GM23338 (cell line): ENCODE results near the gene TMEM135. TPM values are rescaled to one million over a fixed set of nuclear protein-coding genes. Genes with fewer than 3 reads are reported as not detected.

ENCODE experiments used
- ATAC-seq: fragments of 200-7000 bp; cut with Tn5 transposase; 3 replicates; pipeline ENCODE4 v1.9.1; 2020
- DNase-seq: peaks from one replicate; pipeline ENCODE4 v3.0.0-alpha.2; 2015; ENCODE audit warnings: low spot score
- H2AFZ ChIP-seq: fragments of 200-600 bp; sonication (generic); 2 replicates; pipeline ENCODE4 v1.8.0; 2016; ENCODE audit warnings: antibody characterized with exemption, mild to moderate bottlenecking, moderate library complexity
- H3F3A ChIP-seq: fragments of 200-600 bp; sonication (generic); replicated peaks from 2 replicates; pipeline ENCODE4 v1.8.0; 2017; ENCODE audit warnings: antibody characterized with exemption, mixed run types, low read depth
- H3K27ac ChIP-seq: fragments of 200-600 bp; sonication (generic); 2 replicates; pipeline ENCODE4 v1.6.1; 2016; ENCODE audit warnings: low read depth
- H3K27me3 ChIP-seq: fragments of 200-600 bp; sonication (generic); 2 replicates; pipeline ENCODE4 v1.8.0; 2016; ENCODE audit warnings: mild to moderate bottlenecking, mixed run types, moderate library complexity; ENCODE audit not compliant: insufficient read depth
- H3K36me3 ChIP-seq: fragments of 200-600 bp; sonication (generic); 2 replicates; pipeline ENCODE4 v1.8.0; 2016; ENCODE audit warnings: mild to moderate bottlenecking; ENCODE audit not compliant: insufficient read depth
- H3K4me1 ChIP-seq: fragments of 200-600 bp; sonication (generic); 2 replicates; pipeline ENCODE4 v1.8.0; 2016; ENCODE audit warnings: mild to moderate bottlenecking, moderate library complexity; ENCODE audit not compliant: insufficient read depth
- H3K4me2 ChIP-seq: fragments of 200-600 bp; sonication (generic); 2 replicates; pipeline ENCODE4 v1.7.1; 2017; ENCODE audit warnings: mixed run types
- H3K4me3 ChIP-seq: fragments of 200-600 bp; sonication (generic); 2 replicates; pipeline ENCODE4 v1.6.1; 2016; ENCODE audit warnings: mixed run types
- H3K79me2 ChIP-seq: fragments of 200-600 bp; sonication (generic); replicated peaks from 2 replicates; pipeline ENCODE4 v1.8.0; 2017; ENCODE audit warnings: mild to moderate bottlenecking; ENCODE audit not compliant: insufficient read depth
- H3K9me2 ChIP-seq: fragments of 200-600 bp; sonication (generic); 2 replicates; pipeline ENCODE4 v1.8.0; 2017; ENCODE audit not compliant: insufficient read depth
- H4K20me1 ChIP-seq: fragments of 200-600 bp; sonication (generic); replicated peaks from 2 replicates; pipeline ENCODE4 v1.8.0; 2017; ENCODE audit warnings: mild to moderate bottlenecking; ENCODE audit not compliant: insufficient read depth
- H3K27ac Mint-ChIP-seq: 2 replicates; pipeline ENCODE4 v1.8.0; 2020; ENCODE audit warnings: inconsistent platforms, mild to moderate bottlenecking, moderate library complexity, mixed read lengths
- H3K27me3 Mint-ChIP-seq: 3 replicates; pipeline ENCODE4 v1.8.0; 2022; ENCODE audit warnings: low read depth, mild to moderate bottlenecking, moderate library complexity, mixed read lengths, inconsistent platforms; ENCODE audit not compliant: insufficient read depth, poor library complexity
- H3K36me3 Mint-ChIP-seq: 3 replicates; pipeline ENCODE4 v1.8.0; 2021; ENCODE audit warnings: low read depth, mild to moderate bottlenecking, inconsistent platforms, moderate library complexity, mixed read lengths
- H3K4me1 Mint-ChIP-seq: 3 replicates; pipeline ENCODE4 v1.8.0; 2020; ENCODE audit warnings: mild to moderate bottlenecking, inconsistent platforms, mixed read lengths
- H3K4me3 Mint-ChIP-seq: 3 replicates; pipeline ENCODE4 v1.8.0; 2021; ENCODE audit warnings: moderate library complexity, mild to moderate bottlenecking, inconsistent platforms, mixed read lengths
- H3K9me3 Mint-ChIP-seq: 3 replicates; pipeline ENCODE4 v1.8.0; 2020; ENCODE audit warnings: moderate library complexity, mild to moderate bottlenecking, inconsistent platforms, mixed read lengths
- CREB1 ChIP-seq: fragments of 250-450 bp; sonication (Bioruptor Pico); IDR thresholded peaks from 2 replicates; pipeline ENCODE4 v1.5.0; 2020; ENCODE audit warnings: low read depth, mild to moderate bottlenecking, moderate library complexity
- EZH2 ChIP-seq: fragments of 200-600 bp; sonication (generic); IDR thresholded peaks from one replicate; pipeline ENCODE4 v1.8.0; 2017; ENCODE audit warnings: antibody characterized with exemption, mild to moderate bottlenecking, low read depth; ENCODE audit not compliant: unreplicated experiment
- EZH2phosphoT487 ChIP-seq: fragments of 200-600 bp; sonication (generic); IDR thresholded peaks from one replicate; pipeline ENCODE4 v1.8.1; 2018; ENCODE audit warnings: antibody characterized with exemption; ENCODE audit not compliant: unreplicated experiment
- JUNB ChIP-seq: IDR thresholded peaks from one replicate; pipeline ENCODE4 v1.6.1; 2016; ENCODE audit warnings: antibody characterized with exemption; ENCODE audit not compliant: unreplicated experiment
- NANOG ChIP-seq: IDR thresholded peaks from 2 replicates; pipeline ENCODE4 v1.6.1; 2016; ENCODE audit warnings: antibody characterized with exemption, borderline replicate concordance
- POLR2AphosphoS5 ChIP-seq: IDR thresholded peaks from 2 replicates; pipeline ENCODE4 v1.6.1; 2016; ENCODE audit warnings: antibody characterized with exemption, low read depth
- STAT1 ChIP-seq: IDR thresholded peaks from one replicate; pipeline ENCODE4 v1.6.1; 2016; ENCODE audit warnings: antibody characterized with exemption; ENCODE audit not compliant: unreplicated experiment
- ZNF114 ChIP-seq: fragments of 250-450 bp; sonication (Bioruptor Pico); IDR thresholded peaks from 2 replicates; pipeline ENCODE4 v1.5.0; 2020; ENCODE audit warnings: mild to moderate bottlenecking, moderate library complexity
- ZNF331 ChIP-seq: fragments of 250-450 bp; sonication (Bioruptor Pico); IDR thresholded peaks from 2 replicates; pipeline ENCODE4 v1.5.0; 2020; ENCODE audit warnings: low read depth, mild to moderate bottlenecking, moderate library complexity
- polyA plus RNA-seq: library from polyadenylated mRNA; unstranded; fragments of >200 nt; fragmentation: Nextera tagmentation; extraction: Ambion mirVana; gene quantifications from 2 replicates; pipeline ENCODE4 v1.2.1, GENCODE V29; 2016
- total RNA-seq: library from RNA; depleted of rRNA; stranded (reverse); fragments of >200 nt; shearing (Covaris generic); gene quantifications from 2 replicates; pipeline ENCODE4 v1.2.3, GENCODE V29; 2014
- TF ChIP-seq, protein P1 (sequence below): IDR thresholded peaks from 2 replicates; pipeline ENCODE4 v1.6.1; 2016; ENCODE audit warnings: antibody characterized with exemption
- TF ChIP-seq, protein P2 (sequence below), 2 experiments: fragments of 200-600 bp in 1 of 2; sonication (generic) in 1 of 2; conservative IDR thresholded peaks; 2 replicates each; pipeline versions ENCODE4 v1.5.1 to v1.6.1; 2016 to 2017; ENCODE audit warnings: antibody characterized with exemption in 2 of 2, low read depth in 2 of 2, mild to moderate bottlenecking in 2 of 2, moderate library complexity in 1 of 2
- TF ChIP-seq, protein P3 (sequence below): IDR thresholded peaks from one replicate; pipeline ENCODE4 v1.6.1; 2018; ENCODE audit warnings: antibody characterized with exemption; ENCODE audit not compliant: unreplicated experiment
- TF ChIP-seq, protein P4 (sequence below): fragments of 250-450 bp; sonication (Bioruptor Pico); IDR thresholded peaks from 2 replicates; pipeline ENCODE4 v1.5.0; 2020; ENCODE audit warnings: mild to moderate bottlenecking, moderate library complexity

The TMEM135 gene
- total and polyA plus RNA-seq, 2 experiments from 2014 or later, result 23.4 to 49.9 TPM

DNA sequence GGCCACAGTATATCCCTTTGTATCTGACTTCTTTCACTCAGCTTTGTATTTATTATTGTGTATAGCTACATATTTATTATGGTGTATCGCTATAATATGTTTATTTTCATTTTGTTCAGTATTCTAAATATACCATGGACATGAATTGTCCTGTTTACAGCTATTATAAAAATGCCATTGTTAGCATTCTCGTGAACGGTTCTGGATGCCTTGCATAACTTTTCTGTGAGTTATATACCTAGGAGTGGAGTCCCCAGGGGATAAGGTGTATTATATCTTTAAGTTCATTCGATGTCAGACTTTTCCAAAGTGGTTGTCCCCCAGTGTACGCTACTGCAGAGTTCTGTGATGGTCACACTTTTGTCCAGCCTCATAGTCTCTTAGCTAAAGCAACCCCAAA lies 301.7 kb downstream of the TMEM135 start:
- Mint-ChIP-seq H3K27me3 (no peaks in the 10 kb centered on the region), H3K4me1 (no peaks in the 10 kb centered on the region), H3K9me3 (peaks cover 34% of the 10 kb centered on the region), H3K27ac (no peak overlapping the region), H3K4me3 (no peak overlapping the region), H3K36me3 (peaks cover 18% of the 10 kb centered on the region)
- H3K79me2 ChIP-seq, result no peaks in the 10 kb centered on the region
- H3K4me3 ChIP-seq, result no peak overlapping the region
- no peak overlapping the region for H2AFZ ChIP-seq
- ATAC-seq (no peak), DNase-seq (no peak)
- no peaks in the 10 kb centered on the region for H3K9me2 ChIP-seq
- no peak overlapping the region for H3K4me2 ChIP-seq
- no peaks in the 10 kb centered on the region for H3K27me3 ChIP-seq
- no peaks in the 10 kb centered on the region for H3F3A ChIP-seq
- no peak overlapping the region for H3K27ac ChIP-seq
- no peaks in the 10 kb centered on the region for H3K4me1 ChIP-seq
- H4K20me1 ChIP-seq, result no peaks in the 10 kb centered on the region
- TF ChIP-seq POLR2AphosphoS5, result no peak
- TF ChIP-seq JUNB, result no peak
- no peak for TF ChIP-seq ZNF331 (CRISPR knock-in tag)
- no peak for TF ChIP-seq EZH2phosphoT487
- TF ChIP-seq, protein P1, sequence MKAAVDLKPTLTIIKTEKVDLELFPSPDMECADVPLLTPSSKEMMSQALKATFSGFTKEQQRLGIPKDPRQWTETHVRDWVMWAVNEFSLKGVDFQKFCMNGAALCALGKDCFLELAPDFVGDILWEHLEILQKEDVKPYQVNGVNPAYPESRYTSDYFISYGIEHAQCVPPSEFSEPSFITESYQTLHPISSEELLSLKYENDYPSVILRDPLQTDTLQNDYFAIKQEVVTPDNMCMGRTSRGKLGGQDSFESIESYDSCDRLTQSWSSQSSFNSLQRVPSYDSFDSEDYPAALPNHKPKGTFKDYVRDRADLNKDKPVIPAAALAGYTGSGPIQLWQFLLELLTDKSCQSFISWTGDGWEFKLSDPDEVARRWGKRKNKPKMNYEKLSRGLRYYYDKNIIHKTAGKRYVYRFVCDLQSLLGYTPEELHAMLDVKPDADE, result no peak
- no peak for TF ChIP-seq ZNF114 (CRISPR knock-in tag)
- TF ChIP-seq CREB1 (CRISPR knock-in tag), result no peak
- TF ChIP-seq, protein P2, sequence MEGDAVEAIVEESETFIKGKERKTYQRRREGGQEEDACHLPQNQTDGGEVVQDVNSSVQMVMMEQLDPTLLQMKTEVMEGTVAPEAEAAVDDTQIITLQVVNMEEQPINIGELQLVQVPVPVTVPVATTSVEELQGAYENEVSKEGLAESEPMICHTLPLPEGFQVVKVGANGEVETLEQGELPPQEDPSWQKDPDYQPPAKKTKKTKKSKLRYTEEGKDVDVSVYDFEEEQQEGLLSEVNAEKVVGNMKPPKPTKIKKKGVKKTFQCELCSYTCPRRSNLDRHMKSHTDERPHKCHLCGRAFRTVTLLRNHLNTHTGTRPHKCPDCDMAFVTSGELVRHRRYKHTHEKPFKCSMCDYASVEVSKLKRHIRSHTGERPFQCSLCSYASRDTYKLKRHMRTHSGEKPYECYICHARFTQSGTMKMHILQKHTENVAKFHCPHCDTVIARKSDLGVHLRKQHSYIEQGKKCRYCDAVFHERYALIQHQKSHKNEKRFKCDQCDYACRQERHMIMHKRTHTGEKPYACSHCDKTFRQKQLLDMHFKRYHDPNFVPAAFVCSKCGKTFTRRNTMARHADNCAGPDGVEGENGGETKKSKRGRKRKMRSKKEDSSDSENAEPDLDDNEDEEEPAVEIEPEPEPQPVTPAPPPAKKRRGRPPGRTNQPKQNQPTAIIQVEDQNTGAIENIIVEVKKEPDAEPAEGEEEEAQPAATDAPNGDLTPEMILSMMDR (conservative IDR thresholded peaks at IDR 0.05; ENCODE audit: low read depth in 2 of 2), result no peak
- TF ChIP-seq, protein P3, sequence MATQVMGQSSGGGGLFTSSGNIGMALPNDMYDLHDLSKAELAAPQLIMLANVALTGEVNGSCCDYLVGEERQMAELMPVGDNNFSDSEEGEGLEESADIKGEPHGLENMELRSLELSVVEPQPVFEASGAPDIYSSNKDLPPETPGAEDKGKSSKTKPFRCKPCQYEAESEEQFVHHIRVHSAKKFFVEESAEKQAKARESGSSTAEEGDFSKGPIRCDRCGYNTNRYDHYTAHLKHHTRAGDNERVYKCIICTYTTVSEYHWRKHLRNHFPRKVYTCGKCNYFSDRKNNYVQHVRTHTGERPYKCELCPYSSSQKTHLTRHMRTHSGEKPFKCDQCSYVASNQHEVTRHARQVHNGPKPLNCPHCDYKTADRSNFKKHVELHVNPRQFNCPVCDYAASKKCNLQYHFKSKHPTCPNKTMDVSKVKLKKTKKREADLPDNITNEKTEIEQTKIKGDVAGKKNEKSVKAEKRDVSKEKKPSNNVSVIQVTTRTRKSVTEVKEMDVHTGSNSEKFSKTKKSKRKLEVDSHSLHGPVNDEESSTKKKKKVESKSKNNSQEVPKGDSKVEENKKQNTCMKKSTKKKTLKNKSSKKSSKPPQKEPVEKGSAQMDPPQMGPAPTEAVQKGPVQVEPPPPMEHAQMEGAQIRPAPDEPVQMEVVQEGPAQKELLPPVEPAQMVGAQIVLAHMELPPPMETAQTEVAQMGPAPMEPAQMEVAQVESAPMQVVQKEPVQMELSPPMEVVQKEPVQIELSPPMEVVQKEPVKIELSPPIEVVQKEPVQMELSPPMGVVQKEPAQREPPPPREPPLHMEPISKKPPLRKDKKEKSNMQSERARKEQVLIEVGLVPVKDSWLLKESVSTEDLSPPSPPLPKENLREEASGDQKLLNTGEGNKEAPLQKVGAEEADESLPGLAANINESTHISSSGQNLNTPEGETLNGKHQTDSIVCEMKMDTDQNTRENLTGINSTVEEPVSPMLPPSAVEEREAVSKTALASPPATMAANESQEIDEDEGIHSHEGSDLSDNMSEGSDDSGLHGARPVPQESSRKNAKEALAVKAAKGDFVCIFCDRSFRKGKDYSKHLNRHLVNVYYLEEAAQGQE, result no peak
- no peak for TF ChIP-seq STAT1
- no peak for TF ChIP-seq NANOG
- TF ChIP-seq, protein P4, sequence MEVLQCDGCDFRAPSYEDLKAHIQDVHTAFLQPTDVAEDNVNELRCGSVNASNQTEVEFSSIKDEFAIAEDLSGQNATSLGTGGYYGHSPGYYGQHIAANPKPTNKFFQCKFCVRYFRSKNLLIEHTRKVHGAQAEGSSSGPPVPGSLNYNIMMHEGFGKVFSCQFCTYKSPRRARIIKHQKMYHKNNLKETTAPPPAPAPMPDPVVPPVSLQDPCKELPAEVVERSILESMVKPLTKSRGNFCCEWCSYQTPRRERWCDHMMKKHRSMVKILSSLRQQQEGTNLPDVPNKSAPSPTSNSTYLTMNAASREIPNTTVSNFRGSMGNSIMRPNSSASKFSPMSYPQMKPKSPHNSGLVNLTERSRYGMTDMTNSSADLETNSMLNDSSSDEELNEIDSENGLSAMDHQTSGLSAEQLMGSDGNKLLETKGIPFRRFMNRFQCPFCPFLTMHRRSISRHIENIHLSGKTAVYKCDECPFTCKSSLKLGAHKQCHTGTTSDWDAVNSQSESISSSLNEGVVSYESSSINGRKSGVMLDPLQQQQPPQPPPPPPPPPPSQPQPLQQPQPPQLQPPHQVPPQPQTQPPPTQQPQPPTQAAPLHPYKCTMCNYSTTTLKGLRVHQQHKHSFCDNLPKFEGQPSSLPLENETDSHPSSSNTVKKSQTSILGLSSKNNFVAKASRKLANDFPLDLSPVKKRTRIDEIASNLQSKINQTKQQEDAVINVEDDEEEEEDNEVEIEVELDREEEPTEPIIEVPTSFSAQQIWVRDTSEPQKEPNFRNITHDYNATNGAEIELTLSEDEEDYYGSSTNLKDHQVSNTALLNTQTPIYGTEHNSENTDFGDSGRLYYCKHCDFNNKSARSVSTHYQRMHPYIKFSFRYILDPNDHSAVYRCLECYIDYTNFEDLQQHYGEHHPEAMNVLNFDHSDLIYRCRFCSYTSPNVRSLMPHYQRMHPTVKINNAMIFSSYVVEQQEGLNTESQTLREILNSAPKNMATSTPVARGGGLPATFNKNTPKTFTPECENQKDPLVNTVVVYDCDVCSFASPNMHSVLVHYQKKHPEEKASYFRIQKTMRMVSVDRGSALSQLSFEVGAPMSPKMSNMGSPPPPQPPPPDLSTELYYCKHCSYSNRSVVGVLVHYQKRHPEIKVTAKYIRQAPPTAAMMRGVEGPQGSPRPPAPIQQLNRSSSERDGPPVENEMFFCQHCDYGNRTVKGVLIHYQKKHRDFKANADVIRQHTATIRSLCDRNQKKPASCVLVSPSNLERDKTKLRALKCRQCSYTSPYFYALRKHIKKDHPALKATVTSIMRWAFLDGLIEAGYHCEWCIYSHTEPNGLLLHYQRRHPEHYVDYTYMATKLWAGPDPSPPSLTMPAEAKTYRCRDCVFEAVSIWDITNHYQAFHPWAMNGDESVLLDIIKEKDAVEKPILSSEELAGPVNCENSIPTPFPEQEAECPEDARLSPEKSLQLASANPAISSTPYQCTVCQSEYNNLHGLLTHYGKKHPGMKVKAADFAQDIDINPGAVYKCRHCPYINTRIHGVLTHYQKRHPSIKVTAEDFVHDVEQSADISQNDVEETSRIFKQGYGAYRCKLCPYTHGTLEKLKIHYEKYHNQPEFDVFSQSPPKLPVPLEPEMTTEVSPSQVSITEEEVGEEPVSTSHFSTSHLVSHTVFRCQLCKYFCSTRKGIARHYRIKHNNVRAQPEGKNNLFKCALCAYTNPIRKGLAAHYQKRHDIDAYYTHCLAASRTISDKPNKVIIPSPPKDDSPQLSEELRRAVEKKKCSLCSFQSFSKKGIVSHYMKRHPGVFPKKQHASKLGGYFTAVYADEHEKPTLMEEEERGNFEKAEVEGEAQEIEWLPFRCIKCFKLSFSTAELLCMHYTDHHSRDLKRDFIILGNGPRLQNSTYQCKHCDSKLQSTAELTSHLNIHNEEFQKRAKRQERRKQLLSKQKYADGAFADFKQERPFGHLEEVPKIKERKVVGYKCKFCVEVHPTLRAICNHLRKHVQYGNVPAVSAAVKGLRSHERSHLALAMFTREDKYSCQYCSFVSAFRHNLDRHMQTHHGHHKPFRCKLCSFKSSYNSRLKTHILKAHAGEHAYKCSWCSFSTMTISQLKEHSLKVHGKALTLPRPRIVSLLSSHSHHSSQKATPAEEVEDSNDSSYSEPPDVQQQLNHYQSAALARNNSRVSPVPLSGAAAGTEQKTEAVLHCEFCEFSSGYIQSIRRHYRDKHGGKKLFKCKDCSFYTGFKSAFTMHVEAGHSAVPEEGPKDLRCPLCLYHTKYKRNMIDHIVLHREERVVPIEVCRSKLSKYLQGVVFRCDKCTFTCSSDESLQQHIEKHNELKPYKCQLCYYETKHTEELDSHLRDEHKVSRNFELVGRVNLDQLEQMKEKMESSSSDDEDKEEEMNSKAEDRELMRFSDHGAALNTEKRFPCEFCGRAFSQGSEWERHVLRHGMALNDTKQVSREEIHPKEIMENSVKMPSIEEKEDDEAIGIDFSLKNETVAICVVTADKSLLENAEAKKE (CRISPR knock-in tag), result no peak
- TF ChIP-seq EZH2, result no peak
- peaks cover 7% of the 10 kb centered on the region for H3K36me3 ChIP-seq
